Spleen (tissue), 11 donors: ENCODE results near the gene CRACDL. TPM values are rescaled to one million over a fixed set of nuclear protein-coding genes. Genes with fewer than 3 reads are reported as not detected.

ENCODE experiments used
- DNase-seq: peaks from one replicate; pipeline ENCODE4 v3.0.0-alpha.2; 2020
- H3K27ac ChIP-seq, 8 donors: fragments of 200-600 bp; sonication (generic) in 7 of 8; 1 replicate in 4 of 8; 2 replicates in 4 of 8; pipeline versions ENCODE4 v1.5.0 to v1.8.0; 2016 to 2021; ENCODE audit warnings: inconsistent platforms in 4 of 8, mild to moderate bottlenecking in 4 of 8, moderate library complexity in 1 of 8
- H3K27me3 ChIP-seq, 7 donors: fragments of 200-600 bp; sonication (generic) in 6 of 7; replicated peaks in 1 of 7; 1 replicate in 4 of 7; 2 replicates in 3 of 7; pipeline versions ENCODE4 v1.5.0 to v1.8.0; 2016 to 2021; ENCODE audit warnings: inconsistent platforms in 3 of 7, mild to moderate bottlenecking in 1 of 7
- H3K36me3 ChIP-seq, 6 donors: fragments of 200-600 bp; sonication (generic) in 5 of 6; 1 replicate in 4 of 6; 2 replicates in 2 of 6; pipeline versions ENCODE4 v1.5.0 to v1.8.0; 2016 to 2021; ENCODE audit warnings: inconsistent platforms in 2 of 6
- H3K4me1 ChIP-seq, 6 donors: fragments of 200-600 bp; sonication (generic) in 5 of 6; 1 replicate in 3 of 6; 2 replicates in 3 of 6; pipeline versions ENCODE4 v1.5.0 to v1.8.0; 2016 to 2021; ENCODE audit warnings: inconsistent platforms in 3 of 6
- H3K4me3 ChIP-seq, 8 donors: fragments of 200-600 bp; sonication (generic) in 7 of 8; 1 replicate in 4 of 8; 2 replicates in 4 of 8; pipeline versions ENCODE4 v1.5.0 to v1.8.0; 2016 to 2021; ENCODE audit warnings: inconsistent platforms in 4 of 8, mild to moderate bottlenecking in 4 of 8, moderate library complexity in 2 of 8
- H3K9me3 ChIP-seq, 8 donors: fragments of 200-600 bp; sonication (generic) in 7 of 8; 1 replicate in 4 of 8; 2 replicates in 4 of 8; pipeline versions ENCODE4 v1.5.0 to v1.8.0; 2016 to 2021; ENCODE audit warnings: inconsistent platforms in 4 of 8
- CTCF ChIP-seq, 11 experiments: fragments of 200-600 bp in 7 of 11; fragments of 450-650 bp in 4 of 11; sonication (generic) in 4 of 11; IDR thresholded peaks in 8 of 11; conservative IDR thresholded peaks in 3 of 11; 1 replicate in 7 of 11; 2 replicates in 4 of 11; pipeline versions ENCODE4 v1.4.0 to v1.8.0; 2016 to 2021; ENCODE audit warnings: antibody characterized with exemption in 11 of 11, inconsistent platforms in 4 of 11, mild to moderate bottlenecking in 1 of 11
- POLR2A ChIP-seq, 3 donors: fragments of 450-650 bp; IDR thresholded peaks; one replicate each; pipeline ENCODE4 v1.5.1; 2017; ENCODE audit warnings: antibody characterized with exemption in 3 of 3, mild to moderate bottlenecking in 1 of 3
- POLR2AphosphoS5 ChIP-seq, 3 donors: sonication (generic); formaldehyde crosslinking; IDR thresholded peaks; one replicate each; pipeline ENCODE4 v1.5.1; 2017; ENCODE audit warnings: antibody characterized with exemption in 3 of 3
- WGBS, 5 donors: extraction: QIAGEN DNeasy Blood & Tissue Kit in 3 of 5; methylation state at CpG; one replicate each; pipeline versions ENCODE4 v1.1.5 to v1.1.7; 2013 to 2018; 5-methylcytosine and 5-hydroxymethylcytosine counted together
- intact Hi-C: fragments of 100-400 bp; cut with DNase I; formaldehyde crosslinking; loops from one replicate; pipeline ENCODE4 v1.15.0; 2023; ENCODE audit warnings: low total_unique reads
- polyA plus RNA-seq, 3 donors: library from polyadenylated mRNA; stranded (reverse); fragments of 200-250 nt; gene quantifications; one replicate each; pipeline ENCODE4 v1.2.1, GENCODE V29; 2013
- total RNA-seq, 7 donors: library from RNA; depleted of rRNA in 3 of 7; stranded (reverse); fragments of >200 nt in 3 of 7; fragmentation: NEBNext Ultra II Directional in 4 of 7; extraction: Animal tissue kit (Norgen Biotek cat#: 25700) in 4 of 7; gene quantifications; one replicate each; pipeline versions ENCODE4 v1.1.0 to v1.2.1, GENCODE V29; 2016 to 2021
- donor health status: healthy with polysubstance abuse.
- donor health status: DM: no; HTN: no; CAD: no; lungs with moderate emphysema.
- donor health status: DM: no; HTN: no; CAD: no.
- donor health status: Bipolar disorder and iron deficiency.
- donor health status: healthy.
- donor health status: DM: no; HTN: no; CAD: no.
- donor health status: DM: yes; HTN: yes; CAD: no.

Gene CRACDL
- total and polyA plus RNA-seq, 10 donors: 0.52 to 5.1 (median 1.4) TPM

- peaks cover 0 to 26% (median 0%) of the 10 kb centered on the region in 7 donors for H3K27me3 ChIP-seq
- TF ChIP-seq POLR2AphosphoS5 (IDR thresholded peaks at IDR 0.05): no peak
- no peak for TF ChIP-seq POLR2A (IDR thresholded peaks at IDR 0.05)
- no peak for TF ChIP-seq CTCF (IDR thresholded peaks at IDR 0.05 in 8 of 11, conservative IDR thresholded peaks at IDR 0.05 in 3 of 11)
- intact Hi-C loops: no loop called here
- 74 to 94% (median 86%) methylated on average over 9 to 10 of the region's 10 CpGs for WGBS, 5 donors
- H3K4me1 ChIP-seq: no peaks in the 10 kb centered on the region
- peaks cover 0 to 44% (median 38%) of the 10 kb centered on the region in 8 donors for H3K9me3 ChIP-seq
- H3K36me3 ChIP-seq: no peaks in the 10 kb centered on the region
- H3K4me3 ChIP-seq: no peak overlapping the region
- no peak overlapping the region for H3K27ac ChIP-seq
- DNase-seq: peak; percentile 41
Observed at GRCh38 chr2:98883780-98884211, 52.2 kb downstream of the CRACDL start.

DNA sequence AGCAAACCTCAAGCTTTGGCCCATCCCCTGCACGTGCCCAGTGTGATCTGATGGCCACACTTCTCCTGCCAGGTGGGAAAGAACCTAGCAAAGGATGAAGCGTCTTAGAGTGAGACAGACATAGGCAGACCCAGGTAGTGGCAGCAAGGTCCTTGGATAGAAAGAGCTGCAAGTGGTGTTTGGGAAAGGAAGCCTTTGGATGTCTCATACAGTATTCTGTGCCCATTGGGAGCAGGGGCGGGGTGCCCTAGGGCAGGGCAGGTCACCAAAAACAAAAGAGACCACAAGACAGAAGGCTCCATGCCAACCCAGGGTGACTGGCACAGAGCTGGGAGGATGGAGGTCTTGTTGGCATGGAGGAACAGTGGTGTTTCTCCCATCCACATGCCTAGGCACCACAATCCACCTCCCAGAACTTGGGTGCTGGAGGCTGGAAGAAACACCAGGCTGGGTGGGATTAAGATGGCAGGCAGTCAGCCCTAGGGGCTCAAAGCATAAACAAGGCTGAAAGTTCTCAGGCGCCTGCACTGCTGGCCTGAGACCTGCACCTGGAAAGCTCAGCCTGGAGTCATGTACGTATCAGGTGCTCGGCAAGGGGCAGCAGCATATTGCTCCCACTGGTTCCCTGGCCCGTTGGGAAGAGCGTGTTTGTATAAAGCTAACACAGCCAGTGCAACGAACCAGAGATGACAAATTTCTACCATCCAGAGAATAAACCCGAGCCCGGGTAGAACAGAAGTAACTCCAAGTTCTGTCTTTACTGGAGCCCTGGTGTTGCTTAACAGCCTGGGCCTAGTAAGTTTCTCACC lies 52.9 kb downstream of the CRACDL start:
- intact Hi-C loops: no loop called here
- WGBS, 5 donors: 88 to 91% (median 89%) methylated on average over 9 to 11 of the region's 11 CpGs
- peak; percentile 16 for DNase-seq
- no peak overlapping the region for H3K4me3 ChIP-seq
- peaks cover 0 to 26% (median 0%) of the 10 kb centered on the region in 7 donors for H3K27me3 ChIP-seq
- H3K36me3 ChIP-seq: no peaks in the 10 kb centered on the region
- peaks cover 0 to 39% (median 32%) of the 10 kb centered on the region in 8 donors for H3K9me3 ChIP-seq
- H3K4me1 ChIP-seq: no peaks in the 10 kb centered on the region
- TF ChIP-seq POLR2A (IDR thresholded peaks at IDR 0.05): no peak
- no peak for TF ChIP-seq CTCF (IDR thresholded peaks at IDR 0.05 in 8 of 11, conservative IDR thresholded peaks at IDR 0.05 in 3 of 11)
- no peak for TF ChIP-seq POLR2AphosphoS5 (IDR thresholded peaks at IDR 0.05)
- H3K27ac ChIP-seq: no peak overlapping the region

- intact Hi-C loops: no loop called here
- Histone ChIP-seq H3K27ac (no peak overlapping the region), H3K4me3 (no peak overlapping the region), H3K36me3 (no peaks in the 10 kb centered on the region), H3K27me3 (peaks cover 0 to 21% (median 0%) of the 10 kb centered on the region in 7 donors), H3K9me3 (peaks cover 0 to 31% (median 24%) of the 10 kb centered on the region in 8 donors), H3K4me1 (no peaks in the 10 kb centered on the region)
- 63 to 96% (median 91%) methylated on average over 3 of the region's 3 CpGs for WGBS, 5 donors
- no peak for DNase-seq
- no peak for TF ChIP-seq POLR2A (IDR thresholded peaks at IDR 0.05)
- TF ChIP-seq CTCF (IDR thresholded peaks at IDR 0.05 in 8 of 11, conservative IDR thresholded peaks at IDR 0.05 in 3 of 11): no peak
- TF ChIP-seq POLR2AphosphoS5 (IDR thresholded peaks at IDR 0.05): no peak
Observed at GRCh38 chr2:98882368-98882767, 53.7 kb downstream of the CRACDL start.

GRCh38 chr2:98881153-98881650 lies 54.8 kb downstream of the CRACDL start:
- Histone ChIP-seq H3K4me3 (no peak overlapping the region), H3K27me3 (peaks cover 0 to 17% (median 0%) of the 10 kb centered on the region in 7 donors), H3K27ac (no peak overlapping the region), H3K36me3 (no peaks in the 10 kb centered on the region), H3K4me1 (no peaks in the 10 kb centered on the region), H3K9me3 (peaks cover 0 to 19% (median 12%) of the 10 kb centered on the region in 8 donors)
- DNase-seq: no peak
- TF ChIP-seq POLR2A (IDR thresholded peaks at IDR 0.05) (no peak), POLR2AphosphoS5 (IDR thresholded peaks at IDR 0.05) (no peak), CTCF (IDR thresholded peaks at IDR 0.05 in 8 of 11, conservative IDR thresholded peaks at IDR 0.05 in 3 of 11) (no peak)
- WGBS, 5 donors: 83 to 90% (median 86%) methylated on average over 2 to 7 of the region's 7 CpGs
- intact Hi-C loops: no loop called here
